GM20431 (cell line): ENCODE measurements around the gene SLC2A4RG.

Experiments used
- in situ Hi-C: fragments of 300-500 bp; cut with MseI, MboI; formaldehyde crosslinking; loops from one replicate; pipeline ENCODE4 v1.15.0; 2020; ENCODE audit warnings: low sequenced_read_pairs; ENCODE audit not compliant: unreplicated experiment

SLC2A4RG gene

GRCh38 chr20:63698739-63699465 is 40.7 kb upstream of the SLC2A4RG start:
- in situ Hi-C loops, result no loop called here

- in situ Hi-C loops, result no loop called here
Observed at GRCh38 chr20:63699466-63700198, 39.9 kb upstream of the SLC2A4RG start.

- in situ Hi-C loops, result no loop called here
Observed at GRCh38 chr20:63700199-63701050, 39.2 kb upstream of the SLC2A4RG start.

GRCh38 chr20:63701051-63701328 is 38.6 kb upstream of the SLC2A4RG start:
- in situ Hi-C loops, result no loop called here

- in situ Hi-C loops, result no loop called here
Observed at GRCh38 chr20:63701329-63702035, 38.1 kb upstream of the SLC2A4RG start.

GRCh38 chr20:63702036-63702665 is 37.4 kb upstream of the SLC2A4RG start:
- in situ Hi-C loops, result no loop called here

- in situ Hi-C loops, result no loop called here
Observed at GRCh38 chr20:63702751-63703470, 36.7 kb upstream of the SLC2A4RG start.

GRCh38 chr20:63703471-63703975 is 36.1 kb upstream of the SLC2A4RG start:
- in situ Hi-C loops, result no loop called here

GRCh38 chr20:63703976-63704748 is 35.4 kb upstream of the SLC2A4RG start:
- in situ Hi-C loops, result no loop called here

GRCh38 chr20:63704749-63705117 is 34.8 kb upstream of the SLC2A4RG start:
- in situ Hi-C loops, result no loop called here

- in situ Hi-C loops, result no loop called here
Observed at GRCh38 chr20:63705232-63706026, 34.1 kb upstream of the SLC2A4RG start.

GRCh38 chr20:63706027-63706695 is 33.4 kb upstream of the SLC2A4RG start:
- in situ Hi-C loops, result no loop called here

GRCh38 chr20:63706852-63707557 is 32.6 kb upstream of the SLC2A4RG start:
- in situ Hi-C loops, result no loop called here

GRCh38 chr20:63707558-63708300 is 31.8 kb upstream of the SLC2A4RG start, which contains the start of the genes ARFRP1 and ZGPAT:
Gene ARFRP1, minus strand, starts transcription at chr20:63707976. Its CDS starts 885 bp downstream, at chr20:63707091.
Gene ZGPAT, plus strand, starts transcription at chr20:63708039. Its CDS starts 542 bp downstream, at chr20:63708581.
- in situ Hi-C loops, result no loop called here

- in situ Hi-C loops, result no loop called here
Observed at GRCh38 chr20:63708301-63709148, 31.1 kb upstream of the SLC2A4RG start.
